Measurements from ENCODE around the gene SIL1.

GRCh38 chr5:138978080-138978479 is 220.1 kb downstream of the SIL1 start:
- TF ChIP-seq CTCF (IDR thresholded peaks at IDR 0.05; ENCODE audit: low read length) (no peak), EZH2 (IDR thresholded peaks at IDR 0.05; ENCODE audit: borderline replicate concordance, low read length) (no peak)

Data from OCI-LY1 (cell line).